Mammary epithelial cell (primary cell): Measurements from ENCODE around the gene ATG2B.

ENCODE experiments used
- CTCF ChIP-seq, 2 donors: IDR thresholded peaks in 1 of 2; conservative IDR thresholded peaks in 1 of 2; 2 replicates each; pipeline ENCODE4 v1.5.1; 2011 to 2012; ENCODE audit warnings: inconsistent platforms in 2 of 2, low read length in 2 of 2, mild to moderate bottlenecking in 2 of 2, control low read depth in 1 of 2, low read depth in 1 of 2; ENCODE audit not compliant: insufficient read depth in 1 of 2; ENCODE audit errors: extremely low read depth in 1 of 2
- EZH2 ChIP-seq: IDR thresholded peaks from 2 replicates; pipeline ENCODE4 v1.6.1; 2012; ENCODE audit warnings: low read length, inconsistent platforms, borderline replicate concordance

GRCh38 chr14:96249029-96249428, 114.1 kb downstream of the ATG2B start:
- TF ChIP-seq CTCF (conservative IDR thresholded peaks at IDR 0.05 in 1 of 2, IDR thresholded peaks at IDR 0.05 in 1 of 2; ENCODE audit: extremely low read depth in 1 of 2, insufficient read depth in 1 of 2, low read depth in 1 of 2, low read length in 2 of 2) (no peak), EZH2 (no peak)
